Neural cell (in vitro differentiated cells): ENCODE measurements around the gene DNAH6. TPM values are rescaled to one million over a fixed set of nuclear protein-coding genes. Genes with fewer than 3 reads are reported as not detected.

ENCODE experiments used
- H2AFZ ChIP-seq: fragments of 200-600, 300-800 bp; sonication (generic), shearing (Covaris generic); 2 replicates; pipeline ENCODE4 v1.6.0; 2014; ENCODE audit warnings: low read depth, mild to moderate bottlenecking, antibody characterized with exemption, low read length, moderate library complexity
- H3F3A ChIP-seq: fragments of 200-600 bp; shearing (Covaris generic); 2 replicates; pipeline ENCODE4 v1.6.1; 2016; ENCODE audit warnings: mild to moderate bottlenecking, moderate library complexity, mixed read lengths, antibody characterized with exemption, low read length; ENCODE audit not compliant: insufficient read depth, poor library complexity, severe bottlenecking
- H3K27ac ChIP-seq: fragments of 200-600, 300-800 bp; sonication (generic), shearing (Covaris generic); 2 replicates; pipeline ENCODE4 v1.5.1; 2014; ENCODE audit warnings: mild to moderate bottlenecking, low read length, moderate library complexity
- H3K27me3 ChIP-seq: fragments of 300-800, 200-600 bp; sonication (generic), shearing (Covaris generic); 2 replicates; pipeline ENCODE4 v1.6.0; 2014; ENCODE audit warnings: mild to moderate bottlenecking, low read depth, low read length, moderate library complexity; ENCODE audit not compliant: insufficient read depth
- H3K36me3 ChIP-seq: fragments of 300-800, 200-600 bp; sonication (generic), shearing (Covaris generic); 2 replicates; pipeline ENCODE4 v1.5.1; 2014; ENCODE audit warnings: mild to moderate bottlenecking, antibody characterized with exemption, low read length, moderate library complexity; ENCODE audit not compliant: insufficient read depth
- H3K4me2 ChIP-seq: fragments of 300-800, 200-600 bp; sonication (generic), shearing (Covaris generic); 2 replicates; pipeline ENCODE4 v1.6.0; 2014; ENCODE audit warnings: mild to moderate bottlenecking, low read length
- H3K4me3 ChIP-seq: fragments of 300-800, 200-600 bp; sonication (generic), shearing (Covaris generic); 2 replicates; pipeline ENCODE4 v1.5.1; 2014; ENCODE audit warnings: mild to moderate bottlenecking, low read length, moderate library complexity
- H3K79me2 ChIP-seq: fragments of 200-600 bp; shearing (Covaris generic); replicated peaks from 2 replicates; pipeline ENCODE4 v1.6.0; 2014; ENCODE audit warnings: mild to moderate bottlenecking, low read length, moderate library complexity; ENCODE audit not compliant: insufficient read depth
- H3K9ac ChIP-seq: fragments of 300-800, 200-600 bp; sonication (generic), shearing (Covaris generic); 2 replicates; pipeline ENCODE4 v1.6.1; 2016; ENCODE audit warnings: mild to moderate bottlenecking, low read length, mixed read lengths
- H3K9me2 ChIP-seq: fragments of 200-600 bp; shearing (Covaris generic); 2 replicates; pipeline ENCODE4 v1.6.1; 2016; ENCODE audit warnings: mild to moderate bottlenecking, low read length, mixed read lengths; ENCODE audit not compliant: insufficient read depth
- H3K9me3 ChIP-seq: fragments of 200-600, 300-800 bp; sonication (generic), shearing (Covaris generic); 2 replicates; pipeline ENCODE4 v1.6.1; 2016; ENCODE audit warnings: mild to moderate bottlenecking, mixed run types, low read length, moderate library complexity, mixed read lengths
- H4K20me1 ChIP-seq: fragments of 200-600 bp; shearing (Covaris generic); 2 replicates; pipeline ENCODE4 v1.6.1; 2016; ENCODE audit warnings: mild to moderate bottlenecking, mixed run types; ENCODE audit not compliant: insufficient read depth
- CTCF ChIP-seq: fragments of 450-650 bp; IDR thresholded peaks from 2 replicates; pipeline ENCODE4 v1.5.1; 2014; ENCODE audit warnings: antibody characterized with exemption, mild to moderate bottlenecking, moderate library complexity; ENCODE audit not compliant: poor library complexity, severe bottlenecking
- EP300 ChIP-seq: fragments of 450-650 bp; conservative IDR thresholded peaks from 2 replicates; pipeline ENCODE4 v1.6.1; 2014; ENCODE audit warnings: antibody characterized with exemption, mild to moderate bottlenecking, moderate library complexity; ENCODE audit not compliant: poor library complexity, severe bottlenecking
- EZH2 ChIP-seq: fragments of 200-600, 300-800 bp; shearing (Covaris generic), sonication (generic); IDR thresholded peaks from 2 replicates; pipeline ENCODE4 v1.6.1; 2014; ENCODE audit warnings: antibody characterized with exemption, low read length, borderline replicate concordance, mild to moderate bottlenecking; ENCODE audit not compliant: insufficient read depth, poor library complexity, severe bottlenecking
- MXI1 ChIP-seq: fragments of 450-650 bp; conservative IDR thresholded peaks from 2 replicates; pipeline ENCODE4 v1.6.1; 2014; ENCODE audit warnings: antibody characterized with exemption, mild to moderate bottlenecking; ENCODE audit not compliant: poor library complexity, severe bottlenecking
- POLR2AphosphoS5 ChIP-seq: IDR thresholded peaks from 2 replicates; pipeline ENCODE4 v1.6.1; 2012
- RAD21 ChIP-seq: fragments of 450-650 bp; conservative IDR thresholded peaks from 2 replicates; pipeline ENCODE4 v1.6.1; 2014; ENCODE audit warnings: antibody characterized with exemption, mild to moderate bottlenecking, moderate library complexity
- REST ChIP-seq: IDR thresholded peaks from 2 replicates; pipeline ENCODE4 v1.6.1; 2012; ENCODE audit warnings: borderline replicate concordance
- SMC3 ChIP-seq: fragments of 450-650 bp; conservative IDR thresholded peaks from 2 replicates; pipeline ENCODE4 v1.6.1; 2014; ENCODE audit warnings: antibody characterized with exemption, mild to moderate bottlenecking, moderate library complexity; ENCODE audit not compliant: poor library complexity
- TAF1 ChIP-seq: IDR thresholded peaks from 2 replicates; pipeline ENCODE4 v1.6.1; 2012; ENCODE audit warnings: low read depth
- polyA plus RNA-seq: library from polyadenylated mRNA; depleted of rRNA; stranded (reverse); fragments of >200 nt; gene quantifications from 2 replicates; pipeline ENCODE4 v1.2.3, GENCODE V29; 2014

Gene DNAH6
- polyA plus RNA-seq, 1 donor from 2014 or later = 2.1 TPM

DNA sequence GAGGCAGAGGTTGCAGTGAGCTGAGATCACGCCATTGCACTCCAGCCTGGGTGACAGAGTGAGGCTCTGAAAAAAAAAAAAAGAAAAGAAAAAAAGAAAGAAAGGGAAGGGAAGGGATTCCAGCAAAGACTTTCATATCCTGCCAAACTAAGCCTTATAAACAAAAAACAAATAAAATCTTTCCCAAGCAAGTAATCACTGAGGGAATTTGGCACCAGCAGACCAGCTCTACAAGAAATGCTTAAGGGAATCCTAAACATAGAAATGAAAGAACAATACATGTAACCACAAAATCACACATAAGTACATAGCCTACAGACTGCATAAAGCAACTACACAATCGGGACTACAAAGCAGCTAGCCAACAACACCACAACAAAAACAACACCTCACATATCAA, 285.5 kb downstream of the DNAH6 start:
- Histone ChIP-seq H3K36me3 (no peaks in the 10 kb centered on the region), H3K27ac (no peak overlapping the region), H3K4me3 (no peak overlapping the region), H3K9me2 (no peaks in the 10 kb centered on the region), H2AFZ (no peak overlapping the region), H3K4me2 (no peak overlapping the region), H3F3A (no peaks in the 10 kb centered on the region), H3K9ac (no peak overlapping the region), H3K79me2 (no peaks in the 10 kb centered on the region), H3K9me3 (no peaks in the 10 kb centered on the region), H4K20me1 (no peaks in the 10 kb centered on the region), H3K27me3 (no peaks in the 10 kb centered on the region)
- TF ChIP-seq REST = no peak
- TF ChIP-seq TAF1 = no peak
- no peak for TF ChIP-seq POLR2AphosphoS5
- no peak for TF ChIP-seq EP300
- no peak for TF ChIP-seq RAD21
- no peak for TF ChIP-seq CTCF
- no peak for TF ChIP-seq MXI1
- TF ChIP-seq EZH2 = no peak

- H4K20me1 ChIP-seq = no peaks in the 10 kb centered on the region
- no peaks in the 10 kb centered on the region for H3K9me3 ChIP-seq
- no peak overlapping the region for H3K4me2 ChIP-seq
- no peaks in the 10 kb centered on the region for H3K36me3 ChIP-seq
- TF ChIP-seq EP300 = no peak
- TF ChIP-seq MXI1 = no peak
- no peak for TF ChIP-seq REST
- no peak for TF ChIP-seq EZH2
- no peak for TF ChIP-seq CTCF
- no peak for TF ChIP-seq TAF1
- TF ChIP-seq SMC3 = no peak
- TF ChIP-seq RAD21 = no peak
- no peak for TF ChIP-seq POLR2AphosphoS5
- H3K9ac ChIP-seq = no peak overlapping the region
- no peaks in the 10 kb centered on the region for H3K9me2 ChIP-seq
- no peak overlapping the region for H3K4me3 ChIP-seq
- H3K79me2 ChIP-seq = no peaks in the 10 kb centered on the region
- no peaks in the 10 kb centered on the region for H3K27me3 ChIP-seq
- no peaks in the 10 kb centered on the region for H3F3A ChIP-seq
- no peak overlapping the region for H2AFZ ChIP-seq
- no peak overlapping the region for H3K27ac ChIP-seq
Measured at GRCh38 chr2:84805250-84805958, 289.1 kb downstream of the DNAH6 start.
